GM23338 (cell line): ENCODE data around the gene NPB. TPM values are rescaled to one million over a fixed set of nuclear protein-coding genes. Genes with fewer than 3 reads are reported as not detected.

ENCODE experiments used
- ATAC-seq: fragments of 200-7000 bp; cut with Tn5 transposase; 3 replicates; pipeline ENCODE4 v1.9.1; 2020
- DNase-seq: peaks from one replicate; pipeline ENCODE4 v3.0.0-alpha.2; 2015; ENCODE audit warnings: low spot score
- H2AFZ ChIP-seq: fragments of 200-600 bp; sonication (generic); 2 replicates; pipeline ENCODE4 v1.8.0; 2016; ENCODE audit warnings: antibody characterized with exemption, mild to moderate bottlenecking, moderate library complexity
- H3F3A ChIP-seq: fragments of 200-600 bp; sonication (generic); replicated peaks from 2 replicates; pipeline ENCODE4 v1.8.0; 2017; ENCODE audit warnings: antibody characterized with exemption, mixed run types, low read depth
- H3K27ac ChIP-seq: fragments of 200-600 bp; sonication (generic); 2 replicates; pipeline ENCODE4 v1.6.1; 2016; ENCODE audit warnings: low read depth
- H3K27me3 ChIP-seq: fragments of 200-600 bp; sonication (generic); 2 replicates; pipeline ENCODE4 v1.8.0; 2016; ENCODE audit warnings: mild to moderate bottlenecking, mixed run types, moderate library complexity; ENCODE audit not compliant: insufficient read depth
- H3K36me3 ChIP-seq: fragments of 200-600 bp; sonication (generic); 2 replicates; pipeline ENCODE4 v1.8.0; 2016; ENCODE audit warnings: mild to moderate bottlenecking; ENCODE audit not compliant: insufficient read depth
- H3K4me1 ChIP-seq: fragments of 200-600 bp; sonication (generic); 2 replicates; pipeline ENCODE4 v1.8.0; 2016; ENCODE audit warnings: mild to moderate bottlenecking, moderate library complexity; ENCODE audit not compliant: insufficient read depth
- H3K4me2 ChIP-seq: fragments of 200-600 bp; sonication (generic); 2 replicates; pipeline ENCODE4 v1.7.1; 2017; ENCODE audit warnings: mixed run types
- H3K4me3 ChIP-seq: fragments of 200-600 bp; sonication (generic); 2 replicates; pipeline ENCODE4 v1.6.1; 2016; ENCODE audit warnings: mixed run types
- H3K79me2 ChIP-seq: fragments of 200-600 bp; sonication (generic); replicated peaks from 2 replicates; pipeline ENCODE4 v1.8.0; 2017; ENCODE audit warnings: mild to moderate bottlenecking; ENCODE audit not compliant: insufficient read depth
- H3K9me2 ChIP-seq: fragments of 200-600 bp; sonication (generic); 2 replicates; pipeline ENCODE4 v1.8.0; 2017; ENCODE audit not compliant: insufficient read depth
- H4K20me1 ChIP-seq: fragments of 200-600 bp; sonication (generic); replicated peaks from 2 replicates; pipeline ENCODE4 v1.8.0; 2017; ENCODE audit warnings: mild to moderate bottlenecking; ENCODE audit not compliant: insufficient read depth
- H3K27ac Mint-ChIP-seq: 2 replicates; pipeline ENCODE4 v1.8.0; 2020; ENCODE audit warnings: inconsistent platforms, mild to moderate bottlenecking, moderate library complexity, mixed read lengths
- H3K27me3 Mint-ChIP-seq: 3 replicates; pipeline ENCODE4 v1.8.0; 2022; ENCODE audit warnings: low read depth, mild to moderate bottlenecking, moderate library complexity, mixed read lengths, inconsistent platforms; ENCODE audit not compliant: insufficient read depth, poor library complexity
- H3K36me3 Mint-ChIP-seq: 3 replicates; pipeline ENCODE4 v1.8.0; 2021; ENCODE audit warnings: low read depth, mild to moderate bottlenecking, inconsistent platforms, moderate library complexity, mixed read lengths
- H3K4me1 Mint-ChIP-seq: 3 replicates; pipeline ENCODE4 v1.8.0; 2020; ENCODE audit warnings: mild to moderate bottlenecking, inconsistent platforms, mixed read lengths
- H3K4me3 Mint-ChIP-seq: 3 replicates; pipeline ENCODE4 v1.8.0; 2021; ENCODE audit warnings: moderate library complexity, mild to moderate bottlenecking, inconsistent platforms, mixed read lengths
- H3K9me3 Mint-ChIP-seq: 3 replicates; pipeline ENCODE4 v1.8.0; 2020; ENCODE audit warnings: moderate library complexity, mild to moderate bottlenecking, inconsistent platforms, mixed read lengths
- NANOG ChIP-seq: IDR thresholded peaks from 2 replicates; pipeline ENCODE4 v1.6.1; 2016; ENCODE audit warnings: antibody characterized with exemption, borderline replicate concordance
- ZNF331 ChIP-seq: fragments of 250-450 bp; sonication (Bioruptor Pico); IDR thresholded peaks from 2 replicates; pipeline ENCODE4 v1.5.0; 2020; ENCODE audit warnings: low read depth, mild to moderate bottlenecking, moderate library complexity
- polyA plus RNA-seq: library from polyadenylated mRNA; unstranded; fragments of >200 nt; fragmentation: Nextera tagmentation; extraction: Ambion mirVana; gene quantifications from 2 replicates; pipeline ENCODE4 v1.2.1, GENCODE V29; 2016
- total RNA-seq: library from RNA; depleted of rRNA; stranded (reverse); fragments of >200 nt; shearing (Covaris generic); gene quantifications from 2 replicates; pipeline ENCODE4 v1.2.3, GENCODE V29; 2014
- TF ChIP-seq, protein P1 (sequence below): IDR thresholded peaks from 2 replicates; pipeline ENCODE4 v1.6.1; 2016; ENCODE audit warnings: antibody characterized with exemption
- TF ChIP-seq, protein P2 (sequence below): fragments of 250-450 bp; sonication (Bioruptor Pico); IDR thresholded peaks from 2 replicates; pipeline ENCODE4 v1.5.0; 2020; ENCODE audit warnings: mild to moderate bottlenecking, moderate library complexity

Gene NPB
- total and polyA plus RNA-seq, 2 experiments from 2014 or later = 3.6 to 3.8 TPM

DNA sequence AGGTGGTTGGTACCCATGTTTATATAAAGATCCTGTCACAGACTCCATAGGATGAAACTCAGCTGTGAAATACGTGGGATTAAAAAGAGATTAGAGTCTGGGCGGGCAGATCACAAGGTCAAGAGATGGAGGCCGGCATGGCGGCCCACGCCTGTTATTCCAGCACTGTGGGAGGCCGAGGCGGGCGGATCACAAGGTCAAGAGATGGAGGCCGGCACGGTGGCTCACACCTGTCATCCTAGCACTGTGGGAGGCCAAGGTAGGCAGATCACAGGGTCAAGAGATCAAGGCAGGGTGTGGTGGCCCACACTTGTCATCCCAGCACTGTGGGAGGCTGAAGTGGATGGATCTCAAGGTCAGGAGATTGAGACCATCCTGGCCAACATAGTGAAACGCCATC, 6.6 kb upstream of the NPB start (continued):
- TF ChIP-seq ZNF331 (no peak), NANOG (no peak)
- TF ChIP-seq, protein P1, sequence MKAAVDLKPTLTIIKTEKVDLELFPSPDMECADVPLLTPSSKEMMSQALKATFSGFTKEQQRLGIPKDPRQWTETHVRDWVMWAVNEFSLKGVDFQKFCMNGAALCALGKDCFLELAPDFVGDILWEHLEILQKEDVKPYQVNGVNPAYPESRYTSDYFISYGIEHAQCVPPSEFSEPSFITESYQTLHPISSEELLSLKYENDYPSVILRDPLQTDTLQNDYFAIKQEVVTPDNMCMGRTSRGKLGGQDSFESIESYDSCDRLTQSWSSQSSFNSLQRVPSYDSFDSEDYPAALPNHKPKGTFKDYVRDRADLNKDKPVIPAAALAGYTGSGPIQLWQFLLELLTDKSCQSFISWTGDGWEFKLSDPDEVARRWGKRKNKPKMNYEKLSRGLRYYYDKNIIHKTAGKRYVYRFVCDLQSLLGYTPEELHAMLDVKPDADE = no peak

DNA sequence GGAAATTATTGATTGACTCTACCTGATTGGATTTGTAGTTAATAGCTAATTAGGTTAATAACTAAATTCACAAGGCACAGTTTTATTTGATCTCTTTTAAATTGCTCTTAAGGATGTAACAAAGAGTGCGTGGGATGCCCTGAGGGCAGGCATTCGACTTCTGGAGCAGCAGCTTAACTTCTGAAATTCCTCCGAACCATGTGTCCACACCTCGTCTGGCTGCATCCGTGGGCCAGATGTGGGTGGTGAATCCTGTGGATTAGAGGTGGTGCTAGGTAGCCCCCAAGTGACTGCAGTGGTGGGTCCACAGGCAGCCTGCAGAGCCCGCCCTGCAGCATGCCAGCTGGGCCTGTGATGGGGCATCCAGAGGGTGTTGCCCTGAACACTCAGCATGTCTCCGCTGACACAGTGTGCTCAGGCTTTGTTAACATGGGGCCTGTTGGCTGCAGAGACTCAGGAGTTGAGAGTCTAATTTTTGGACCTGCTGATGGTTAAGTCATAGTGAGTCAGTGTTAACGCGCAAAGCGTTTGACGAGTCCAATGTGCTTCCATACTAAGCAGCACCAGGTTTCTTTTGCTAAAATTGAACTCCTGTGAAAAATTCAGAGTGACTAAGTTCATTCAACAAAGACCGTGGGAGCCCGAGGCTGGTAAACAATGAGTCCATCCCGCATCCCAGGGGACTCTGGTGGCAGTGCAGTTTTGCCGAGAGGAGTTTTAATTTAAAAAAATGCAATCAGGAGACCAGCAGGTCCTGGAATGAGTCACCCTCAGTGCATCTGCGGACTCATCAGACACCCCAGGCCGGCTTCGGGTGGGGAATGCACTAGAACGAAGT, 3.8 kb upstream of the NPB start:
- Histone ChIP-seq H3K4me1 (no peaks in the 10 kb centered on the region; the same call in 1 of the 2 replicates), H3K79me2 (peaks cover 5% of the 10 kb centered on the region), H3K27ac (no peak overlapping the region), H3K36me3 (peaks cover 27% of the 10 kb centered on the region; the same call in 1 of the 2 replicates), H3F3A (peaks cover 7% of the 10 kb centered on the region), H3K4me2 (no peak overlapping the region), H4K20me1 (0 out of 2 replicates have a peak, but pooled peaks cover 7% of the 10 kb centered on the region), H3K9me2 (no peaks in the 10 kb centered on the region), H2AFZ (no peak overlapping the region), H3K27me3 (peaks cover 18% of the 10 kb centered on the region), H3K4me3 (no peak overlapping the region)
- no peak for ATAC-seq
- DNase-seq = no peak
- H3K27me3 Mint-ChIP-seq = peaks cover 26% of the 10 kb centered on the region
- peaks cover 45% of the 10 kb centered on the region for H3K36me3 Mint-ChIP-seq
- TF ChIP-seq, protein P2, sequence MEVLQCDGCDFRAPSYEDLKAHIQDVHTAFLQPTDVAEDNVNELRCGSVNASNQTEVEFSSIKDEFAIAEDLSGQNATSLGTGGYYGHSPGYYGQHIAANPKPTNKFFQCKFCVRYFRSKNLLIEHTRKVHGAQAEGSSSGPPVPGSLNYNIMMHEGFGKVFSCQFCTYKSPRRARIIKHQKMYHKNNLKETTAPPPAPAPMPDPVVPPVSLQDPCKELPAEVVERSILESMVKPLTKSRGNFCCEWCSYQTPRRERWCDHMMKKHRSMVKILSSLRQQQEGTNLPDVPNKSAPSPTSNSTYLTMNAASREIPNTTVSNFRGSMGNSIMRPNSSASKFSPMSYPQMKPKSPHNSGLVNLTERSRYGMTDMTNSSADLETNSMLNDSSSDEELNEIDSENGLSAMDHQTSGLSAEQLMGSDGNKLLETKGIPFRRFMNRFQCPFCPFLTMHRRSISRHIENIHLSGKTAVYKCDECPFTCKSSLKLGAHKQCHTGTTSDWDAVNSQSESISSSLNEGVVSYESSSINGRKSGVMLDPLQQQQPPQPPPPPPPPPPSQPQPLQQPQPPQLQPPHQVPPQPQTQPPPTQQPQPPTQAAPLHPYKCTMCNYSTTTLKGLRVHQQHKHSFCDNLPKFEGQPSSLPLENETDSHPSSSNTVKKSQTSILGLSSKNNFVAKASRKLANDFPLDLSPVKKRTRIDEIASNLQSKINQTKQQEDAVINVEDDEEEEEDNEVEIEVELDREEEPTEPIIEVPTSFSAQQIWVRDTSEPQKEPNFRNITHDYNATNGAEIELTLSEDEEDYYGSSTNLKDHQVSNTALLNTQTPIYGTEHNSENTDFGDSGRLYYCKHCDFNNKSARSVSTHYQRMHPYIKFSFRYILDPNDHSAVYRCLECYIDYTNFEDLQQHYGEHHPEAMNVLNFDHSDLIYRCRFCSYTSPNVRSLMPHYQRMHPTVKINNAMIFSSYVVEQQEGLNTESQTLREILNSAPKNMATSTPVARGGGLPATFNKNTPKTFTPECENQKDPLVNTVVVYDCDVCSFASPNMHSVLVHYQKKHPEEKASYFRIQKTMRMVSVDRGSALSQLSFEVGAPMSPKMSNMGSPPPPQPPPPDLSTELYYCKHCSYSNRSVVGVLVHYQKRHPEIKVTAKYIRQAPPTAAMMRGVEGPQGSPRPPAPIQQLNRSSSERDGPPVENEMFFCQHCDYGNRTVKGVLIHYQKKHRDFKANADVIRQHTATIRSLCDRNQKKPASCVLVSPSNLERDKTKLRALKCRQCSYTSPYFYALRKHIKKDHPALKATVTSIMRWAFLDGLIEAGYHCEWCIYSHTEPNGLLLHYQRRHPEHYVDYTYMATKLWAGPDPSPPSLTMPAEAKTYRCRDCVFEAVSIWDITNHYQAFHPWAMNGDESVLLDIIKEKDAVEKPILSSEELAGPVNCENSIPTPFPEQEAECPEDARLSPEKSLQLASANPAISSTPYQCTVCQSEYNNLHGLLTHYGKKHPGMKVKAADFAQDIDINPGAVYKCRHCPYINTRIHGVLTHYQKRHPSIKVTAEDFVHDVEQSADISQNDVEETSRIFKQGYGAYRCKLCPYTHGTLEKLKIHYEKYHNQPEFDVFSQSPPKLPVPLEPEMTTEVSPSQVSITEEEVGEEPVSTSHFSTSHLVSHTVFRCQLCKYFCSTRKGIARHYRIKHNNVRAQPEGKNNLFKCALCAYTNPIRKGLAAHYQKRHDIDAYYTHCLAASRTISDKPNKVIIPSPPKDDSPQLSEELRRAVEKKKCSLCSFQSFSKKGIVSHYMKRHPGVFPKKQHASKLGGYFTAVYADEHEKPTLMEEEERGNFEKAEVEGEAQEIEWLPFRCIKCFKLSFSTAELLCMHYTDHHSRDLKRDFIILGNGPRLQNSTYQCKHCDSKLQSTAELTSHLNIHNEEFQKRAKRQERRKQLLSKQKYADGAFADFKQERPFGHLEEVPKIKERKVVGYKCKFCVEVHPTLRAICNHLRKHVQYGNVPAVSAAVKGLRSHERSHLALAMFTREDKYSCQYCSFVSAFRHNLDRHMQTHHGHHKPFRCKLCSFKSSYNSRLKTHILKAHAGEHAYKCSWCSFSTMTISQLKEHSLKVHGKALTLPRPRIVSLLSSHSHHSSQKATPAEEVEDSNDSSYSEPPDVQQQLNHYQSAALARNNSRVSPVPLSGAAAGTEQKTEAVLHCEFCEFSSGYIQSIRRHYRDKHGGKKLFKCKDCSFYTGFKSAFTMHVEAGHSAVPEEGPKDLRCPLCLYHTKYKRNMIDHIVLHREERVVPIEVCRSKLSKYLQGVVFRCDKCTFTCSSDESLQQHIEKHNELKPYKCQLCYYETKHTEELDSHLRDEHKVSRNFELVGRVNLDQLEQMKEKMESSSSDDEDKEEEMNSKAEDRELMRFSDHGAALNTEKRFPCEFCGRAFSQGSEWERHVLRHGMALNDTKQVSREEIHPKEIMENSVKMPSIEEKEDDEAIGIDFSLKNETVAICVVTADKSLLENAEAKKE (CRISPR knock-in tag) = no peak
- H3K27ac Mint-ChIP-seq = no peak overlapping the region
- no peaks in the 10 kb centered on the region for H3K9me3 Mint-ChIP-seq
- peaks cover 3% of the 10 kb centered on the region; the same call in 2 of the 3 replicates for H3K4me1 Mint-ChIP-seq
- no peak overlapping the region for H3K4me3 Mint-ChIP-seq
